Right cardiac atrium (tissue), 5 donors: Measurements from ENCODE around the gene IFNL4. TPM values are rescaled to one million over a fixed set of nuclear protein-coding genes. Genes with fewer than 3 reads are reported as not detected.
"Not testable (repeated sequence)": the region's sequence is repeated elsewhere in the genome, so short reads cannot be mapped to it uniquely, and the experiment has no call there.

Experiments
- ATAC-seq, 2 donors: fragments of 200-7000 bp; cut with Tn5 transposase; one replicate each; pipeline versions ENCODE4 v1.8.0 to v1.9.1; 2020; ENCODE audit warnings: moderate library complexity in 2 of 2, mild to moderate bottlenecking in 1 of 2
- DNase-seq, 3 donors: peaks; one replicate each; pipeline ENCODE4 v3.0.0-alpha.2; 2020
- H3K27ac ChIP-seq: one replicate; pipeline ENCODE4 v1.5.1; 2013; ENCODE audit warnings: mild to moderate bottlenecking, low read length, control low read depth, moderate library complexity
- H3K27me3 ChIP-seq: one replicate; pipeline ENCODE4 v1.6.1; 2013; ENCODE audit not compliant: control insufficient read depth, insufficient read depth
- H3K4me1 ChIP-seq: one replicate; pipeline ENCODE4 v1.6.1; 2013; ENCODE audit warnings: low read length; ENCODE audit not compliant: control insufficient read depth, insufficient read depth
- H3K4me3 ChIP-seq: one replicate; pipeline ENCODE4 v1.5.1; 2013; ENCODE audit warnings: low read length, control low read depth
- H3K9me3 ChIP-seq: one replicate; pipeline ENCODE4 v1.6.1; 2013; ENCODE audit warnings: low read length; ENCODE audit not compliant: control insufficient read depth
- WGBS: extraction: QIAGEN DNeasy Blood & Tissue Kit; methylation state at CpG from one replicate; pipeline ENCODE4 v1.1.7; 2013; 5-methylcytosine and 5-hydroxymethylcytosine counted together
- intact Hi-C, 4 donors: fragments of 100-400 bp; cut with DNase I; formaldehyde crosslinking; loops; one replicate each; pipeline versions ENCODE4 v1.11.0 to v1.14.0; 2022 to 2023
- long read RNA-seq, 4 donors: library from polyadenylated mRNA; unstranded; transcript quantifications; one replicate each; pipeline ENCODE4 v2.0.0, GENCODE V29; 2020 to 2021
- polyA plus RNA-seq: library from polyadenylated mRNA; stranded (reverse); fragments of 200-250 nt; gene quantifications from one replicate; pipeline ENCODE4 v1.2.3, GENCODE V29; 2013
- total RNA-seq, 4 donors: library from RNA; stranded (reverse); fragmentation: NEBNext Ultra II Directional; extraction: Animal tissue kit (Norgen Biotek cat#: 25700); gene quantifications; one replicate each; pipeline ENCODE4 v1.2.1, GENCODE V29; 2021
- donor health status: healthy with polysubstance abuse.
- donor health status: DM: no; HTN: yes; CAD: no.
- donor health status: DM: no; HTN: no; CAD: no.
- donor health status: DM: no; HTN: yes; CAD: no; lungs with severe emphysema.
- donor health status: DM: yes; HTN: yes; CAD: no.

The IFNL4 gene
- total RNA-seq (not detected), polyA plus RNA-seq (not detected)
- long read RNA-seq, donor 1 = 0 reads
- long read RNA-seq, donor 2 = 0 reads
- long read RNA-seq, donor 3 = 0 reads
- long read RNA-seq, donor 4 = 0 reads

DNA sequence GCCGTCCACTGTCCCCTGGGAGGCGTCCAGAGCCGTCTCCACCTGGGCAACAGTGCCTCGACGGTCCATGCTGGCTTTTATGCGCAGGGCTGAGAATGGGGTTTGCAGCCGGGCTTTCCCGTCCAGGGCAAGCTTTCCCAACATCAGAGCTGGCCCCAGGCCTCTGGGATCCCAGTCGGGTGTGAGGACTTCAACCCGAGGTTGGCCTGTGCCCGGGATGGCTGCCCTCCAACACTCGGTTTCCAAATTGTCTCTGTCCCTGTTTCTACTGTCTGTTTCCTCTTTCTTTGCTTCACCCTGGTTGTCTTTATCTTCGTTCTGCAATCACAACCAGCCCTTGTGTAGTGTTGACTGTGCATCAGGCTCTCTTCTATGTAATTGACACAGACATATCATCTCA, at the start of gene IFNL4:
Gene IFNL4 (minus strand): TSS at position 51 of the 400 bp plus-strand sequence.
- ATAC-seq (no peak), DNase-seq (no peak)
- intact Hi-C loops = no loop called here
- no peak within 1 kb of the TSS for H3K27ac ChIP-seq
- H3K4me1 ChIP-seq = no peaks in the 10 kb centered on the region
- H3K9me3 ChIP-seq = no peaks in the 10 kb centered on the region
- no peak within 1 kb of the TSS for H3K4me3 ChIP-seq
- 58% methylated on average over 13 of the region's 13 CpGs for WGBS
- H3K27me3 ChIP-seq = no peaks in the 10 kb centered on the region

DNA sequence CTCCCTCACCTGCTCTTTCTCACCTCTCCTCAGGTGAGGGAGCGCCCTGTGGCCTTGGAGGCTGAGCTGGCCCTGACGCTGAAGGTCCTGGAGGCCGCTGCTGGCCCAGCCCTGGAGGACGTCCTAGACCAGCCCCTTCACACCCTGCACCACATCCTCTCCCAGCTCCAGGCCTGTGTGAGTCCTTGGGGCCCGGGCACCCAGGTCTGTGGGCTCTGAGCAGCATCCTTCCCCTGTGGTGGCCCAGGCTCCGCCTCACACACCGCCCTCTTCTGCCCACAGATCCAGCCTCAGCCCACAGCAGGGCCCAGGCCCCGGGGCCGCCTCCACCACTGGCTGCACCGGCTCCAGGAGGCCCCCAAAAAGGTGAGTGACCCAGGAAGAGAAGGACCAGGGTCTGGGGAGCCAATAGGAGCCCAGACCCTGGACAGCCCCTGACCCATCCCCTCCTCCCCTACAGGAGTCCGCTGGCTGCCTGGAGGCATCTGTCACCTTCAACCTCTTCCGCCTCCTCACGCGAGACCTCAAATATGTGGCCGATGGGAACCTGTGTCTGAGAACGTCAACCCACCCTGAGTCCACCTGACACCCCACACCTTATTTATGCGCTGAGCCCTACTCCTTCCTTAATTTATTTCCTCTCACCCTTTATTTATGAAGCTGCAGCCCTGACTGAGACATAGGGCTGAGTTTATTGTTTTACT, 49.4 kb upstream of the IFNL4 start:
- Histone ChIP-seq H3K27me3 (no peaks in the 10 kb centered on the region), H3K9me3 (no peaks in the 10 kb centered on the region), H3K4me3 (no peak overlapping the region), H3K27ac (no peak overlapping the region), H3K4me1 (no peaks in the 10 kb centered on the region)
- intact Hi-C loops = no loop called here
- WGBS = 62% methylated on average over 17 of the region's 17 CpGs
- ATAC-seq (peak; percentile 44 to 51), DNase-seq (peak in 1 of 3 donors; percentile 76)

DNA sequence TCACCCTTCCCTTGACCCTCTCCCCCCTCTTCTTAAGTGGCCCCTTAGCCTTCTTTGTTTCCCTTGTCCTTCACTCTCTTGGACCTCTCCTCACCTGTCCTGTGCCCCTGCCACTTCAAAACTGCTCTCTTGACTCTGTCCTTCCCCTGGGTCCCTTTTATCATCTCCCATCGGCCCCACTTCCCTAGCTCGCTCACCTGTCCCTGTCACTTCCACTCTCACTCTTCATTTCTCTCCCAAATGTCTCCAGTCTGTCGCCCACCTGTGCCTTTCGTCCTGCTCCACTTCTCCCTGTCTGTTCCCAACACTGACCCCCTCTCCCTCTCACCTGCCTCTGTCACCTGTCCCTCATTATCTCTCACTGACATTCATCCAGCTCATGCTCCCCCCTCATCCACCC, 48.2 kb upstream of the IFNL4 start:
- WGBS = 91% methylated on average over 4 of the region's 4 CpGs
- intact Hi-C loops = no loop called here
- no peak overlapping the region for H3K27ac ChIP-seq
- ATAC-seq (no peak), DNase-seq (no peak)
- H3K4me3 ChIP-seq = no peak overlapping the region
- no peaks in the 10 kb centered on the region for H3K9me3 ChIP-seq
- H3K4me1 ChIP-seq = no peaks in the 10 kb centered on the region
- no peaks in the 10 kb centered on the region for H3K27me3 ChIP-seq

DNA sequence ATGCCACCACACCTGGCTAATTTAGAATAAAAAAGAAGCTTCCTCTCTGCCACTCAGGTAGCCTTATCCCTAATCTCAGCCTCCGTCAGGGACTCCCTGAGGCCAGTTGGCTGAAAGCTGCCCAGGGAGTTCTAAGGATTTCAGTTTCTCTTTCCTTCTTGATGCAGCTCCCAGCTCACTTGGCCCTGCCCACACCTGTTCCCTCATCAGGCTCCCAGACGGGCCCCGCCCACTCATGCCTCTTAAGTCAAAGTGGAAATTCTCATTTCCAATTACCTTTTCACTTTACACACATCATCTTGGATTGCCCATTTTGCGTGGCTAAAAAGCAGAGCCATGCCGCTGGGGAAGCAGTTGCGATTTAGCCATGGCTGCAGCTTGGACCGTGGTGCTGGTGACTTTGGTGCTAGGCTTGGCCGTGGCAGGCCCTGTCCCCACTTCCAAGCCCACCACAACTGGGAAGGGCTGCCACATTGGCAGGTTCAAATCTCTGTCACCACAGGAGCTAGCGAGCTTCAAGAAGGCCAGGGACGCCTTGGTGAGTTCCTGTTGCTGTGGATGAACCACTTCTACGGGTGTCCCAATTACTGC, 47.5 kb upstream of the IFNL4 start, which contains the start of gene IFNL1:
Gene IFNL1 (plus strand): TSS at position 353 of the 591 bp plus-strand sequence. CDS start 15 bp downstream, at position 368.
- no peaks in the 10 kb centered on the region for H3K27me3 ChIP-seq

DNA sequence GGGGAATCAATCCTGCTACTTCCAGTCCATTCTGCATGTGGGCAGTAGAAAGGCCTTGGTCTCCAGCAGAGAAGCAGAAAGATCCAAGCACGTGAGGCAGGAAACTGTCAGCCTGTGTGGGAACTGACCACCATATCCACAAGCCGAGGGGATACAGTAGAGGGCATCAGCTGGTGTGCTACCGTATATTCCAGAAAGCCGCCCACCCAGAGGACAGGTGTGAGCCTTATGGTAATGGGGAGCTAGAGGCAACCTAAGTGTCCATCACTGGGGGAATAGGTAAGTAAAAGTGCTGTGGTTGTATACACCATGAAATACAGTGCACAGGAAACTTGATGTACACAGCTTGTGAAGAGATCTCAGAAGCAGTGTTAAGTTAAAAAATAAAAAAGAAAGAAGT, 44.7 kb upstream of the IFNL4 start:
- Histone ChIP-seq H3K9me3 (no peaks in the 10 kb centered on the region), H3K27ac (no peak overlapping the region), H3K4me3 (no peak overlapping the region), H3K4me1 (no peaks in the 10 kb centered on the region), H3K27me3 (no peaks in the 10 kb centered on the region)
- ATAC-seq (no peak), DNase-seq (no peak)
- intact Hi-C loops = no loop called here
- WGBS = 52% methylated on average over 4 of the region's 4 CpGs

More for the DNA sequence above, 47.5 kb upstream of the IFNL4 start, which contains the start of gene IFNL1:
- no peaks in the 10 kb centered on the region for H3K9me3 ChIP-seq
- intact Hi-C loops = no loop called here
- no peak for ATAC-seq
- no peaks in the 10 kb centered on the region for H3K4me1 ChIP-seq
- H3K4me3 ChIP-seq = no peak within 1 kb of the TSS
- 83% methylated on average over 11 of the region's 11 CpGs for WGBS
- DNase-seq = no peak
- H3K27ac ChIP-seq = no peak within 1 kb of the TSS

DNA sequence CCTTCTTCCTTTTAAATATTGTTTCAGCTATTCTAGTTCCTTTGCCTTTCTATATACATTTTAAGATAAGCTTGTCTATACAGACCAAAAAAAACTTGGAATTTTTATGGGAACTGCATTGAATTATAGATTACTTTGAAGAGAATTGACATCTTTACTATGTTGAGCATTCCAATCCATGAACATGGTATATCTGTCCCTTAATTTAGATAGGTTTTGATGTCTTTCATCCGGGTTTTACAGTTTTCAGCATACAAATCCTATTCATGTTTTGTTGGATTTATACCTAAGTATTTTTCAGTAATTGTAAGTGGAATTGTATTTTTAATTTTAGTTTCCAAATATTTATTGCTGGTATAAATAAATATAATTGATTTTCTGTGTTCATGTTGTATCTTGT, 35.4 kb upstream of the IFNL4 start:
- Histone ChIP-seq H3K4me3 (no peak overlapping the region), H3K27ac (no peak overlapping the region), H3K9me3 (no peaks in the 10 kb centered on the region), H3K27me3 (no peaks in the 10 kb centered on the region), H3K4me1 (no peaks in the 10 kb centered on the region)
- ATAC-seq = no peak
- intact Hi-C loops = no loop called here
- DNase-seq = no peak
- 93% methylated on average over 1 of the region's 1 CpG for WGBS

DNA sequence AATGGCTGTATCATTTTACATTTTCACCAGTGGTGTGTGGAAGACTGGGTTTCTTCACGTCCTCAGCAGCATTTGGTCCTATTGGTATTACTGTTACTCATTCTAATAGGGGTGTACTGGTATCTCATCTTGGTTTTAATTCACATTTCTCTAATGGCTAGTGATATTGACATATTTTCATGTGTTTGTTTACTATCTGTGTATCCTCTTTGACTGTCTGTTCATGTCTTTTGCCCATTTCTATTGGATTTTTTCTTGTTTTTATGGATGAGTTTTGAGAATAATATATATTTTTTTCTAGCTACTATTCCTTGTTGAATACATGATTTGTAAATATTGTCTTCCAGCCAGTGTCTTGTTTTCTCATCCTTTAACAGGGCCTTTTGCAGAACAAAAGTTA, 33.4 kb upstream of the IFNL4 start:
- Histone ChIP-seq H3K4me1 (no peaks in the 10 kb centered on the region), H3K27ac (no peak overlapping the region), H3K9me3 (no peaks in the 10 kb centered on the region), H3K27me3 (no peaks in the 10 kb centered on the region), H3K4me3 (no peak overlapping the region)
- 60% methylated on average over 1 of the region's 1 CpG for WGBS
- no peak for DNase-seq
- intact Hi-C loops = no loop called here
- no peak for ATAC-seq

DNA sequence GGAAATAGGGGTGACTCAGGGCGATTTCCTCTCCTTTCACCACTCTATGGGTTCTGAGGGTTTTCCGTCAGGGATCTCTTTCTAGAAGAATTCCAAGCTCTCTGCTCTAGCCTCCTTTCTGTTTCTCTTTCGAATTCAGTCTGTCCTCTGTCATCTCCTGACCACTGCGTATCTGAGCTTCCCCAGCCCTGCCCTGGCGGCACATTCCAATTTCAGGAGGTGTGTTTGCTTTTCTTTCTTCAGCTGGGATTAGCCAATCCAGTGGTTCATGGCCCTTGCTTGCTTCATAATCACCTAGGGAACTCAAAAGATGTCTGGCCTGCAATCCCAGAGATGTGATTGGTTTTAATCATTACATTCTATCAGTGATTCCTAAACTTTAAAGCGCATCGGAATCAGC, 28.9 kb upstream of the IFNL4 start:
- H3K9me3 ChIP-seq = no peaks in the 10 kb centered on the region
- no peak overlapping the region for H3K4me3 ChIP-seq
- H3K4me1 ChIP-seq = no peaks in the 10 kb centered on the region
- no peaks in the 10 kb centered on the region for H3K27me3 ChIP-seq
- intact Hi-C loops = no loop called here
- no peak overlapping the region for H3K27ac ChIP-seq
- DNase-seq (no peak), ATAC-seq (no peak)
- 62% methylated on average over 7 of the region's 7 CpGs for WGBS

DNA sequence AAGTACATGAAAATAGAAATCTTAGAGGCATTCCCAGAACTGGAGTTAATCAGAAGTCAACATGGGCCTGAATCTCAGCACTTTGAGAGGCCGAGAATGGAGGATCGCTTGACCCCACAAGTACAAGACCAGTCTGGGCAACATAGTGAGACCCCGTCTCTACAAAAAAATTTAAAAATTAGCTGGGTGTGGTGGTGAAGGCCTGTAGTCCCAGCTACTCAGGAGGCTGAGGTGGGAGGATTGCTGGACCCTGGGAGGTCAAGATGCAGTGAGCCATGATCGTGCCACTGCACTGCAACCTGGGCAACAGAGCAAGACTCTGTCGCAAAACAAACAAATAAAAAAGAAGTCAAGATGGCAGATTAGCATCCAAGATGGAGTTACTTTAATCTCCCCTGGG, 28.1 kb upstream of the IFNL4 start:
- H3K4me3 ChIP-seq = no peak overlapping the region
- no peaks in the 10 kb centered on the region for H3K27me3 ChIP-seq
- intact Hi-C loops = no loop called here
- H3K4me1 ChIP-seq = no peaks in the 10 kb centered on the region
- WGBS = 91% methylated on average over 5 of the region's 5 CpGs
- ATAC-seq (no peak), DNase-seq (no peak)
- H3K27ac ChIP-seq = no peak overlapping the region
- H3K9me3 ChIP-seq = no peaks in the 10 kb centered on the region

DNA sequence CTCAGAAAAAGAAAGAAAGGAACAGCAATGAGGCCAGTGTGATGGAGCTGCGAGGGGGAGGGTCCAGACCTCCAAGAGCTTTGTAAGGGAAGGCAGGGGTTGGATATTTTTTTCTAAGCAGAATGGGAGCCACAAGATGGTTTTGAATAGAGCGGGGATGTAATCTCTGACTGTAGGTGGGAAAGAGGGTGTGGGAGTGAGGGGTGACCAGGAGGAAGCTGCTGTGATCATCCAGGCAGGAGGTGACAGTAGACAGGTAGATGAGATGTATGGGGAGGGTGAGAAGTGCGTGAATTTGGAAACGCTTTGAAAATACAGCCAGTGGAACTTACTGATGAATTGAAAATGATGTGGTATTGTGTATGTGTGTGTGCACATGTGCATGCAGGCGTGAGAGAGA, 26.9 kb upstream of the IFNL4 start:
- DNase-seq (no peak), ATAC-seq (no peak)
- intact Hi-C loops = no loop called here
- no peaks in the 10 kb centered on the region for H3K27me3 ChIP-seq
- no peak overlapping the region for H3K4me3 ChIP-seq
- no peaks in the 10 kb centered on the region for H3K9me3 ChIP-seq
- H3K27ac ChIP-seq = no peak overlapping the region
- no peaks in the 10 kb centered on the region for H3K4me1 ChIP-seq
- 79% methylated on average over 5 of the region's 5 CpGs for WGBS

DNA sequence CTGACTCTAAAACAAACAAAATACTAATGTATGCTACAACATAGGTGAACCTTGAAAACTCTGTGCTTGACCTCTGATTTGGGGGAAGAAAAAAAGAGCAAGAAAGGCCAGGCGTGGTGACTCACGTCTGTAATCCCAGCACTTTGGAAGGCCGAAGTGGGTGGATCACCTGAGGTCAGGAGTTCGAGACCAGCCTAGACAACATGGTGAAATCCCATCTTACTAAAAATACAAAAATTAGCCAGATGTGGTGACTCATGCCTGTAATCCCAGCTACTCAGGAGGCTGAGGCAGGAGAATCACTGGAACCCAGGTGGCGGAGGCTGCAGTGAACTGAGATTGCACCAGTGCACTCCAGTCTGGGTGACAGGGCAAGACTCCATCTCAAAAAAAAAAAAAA, 25.2 kb upstream of the IFNL4 start:
- DNase-seq, intact Hi-C loops, H3K4me1 ChIP-seq, H3K27me3 ChIP-seq, H3K4me3 ChIP-seq, ATAC-seq, H3K27ac ChIP-seq, H3K9me3 ChIP-seq: not testable (repeated sequence)
- WGBS = 81% methylated on average over 5 of the region's 5 CpGs
